NCI-H2196 treated with DMSO at 0.1 percent for 48 hours (cell line): Measurements from ENCODE around the gene CAPSL.
"Not testable (repeated sequence)": the region's sequence is repeated elsewhere in the genome, so short reads cannot be mapped to it uniquely, and the experiment has no call there.

ENCODE experiments used
- DNase-seq: peaks from one replicate; lab custom pipeline; 2025; ENCODE audit not compliant: unreplicated experiment; lab: John Stamatoyannopoulos, UW

Gene CAPSL

GRCh38 chr5:35908228-35908627, 30.2 kb downstream of the CAPSL start:
- DNase-seq: no peak

DNA sequence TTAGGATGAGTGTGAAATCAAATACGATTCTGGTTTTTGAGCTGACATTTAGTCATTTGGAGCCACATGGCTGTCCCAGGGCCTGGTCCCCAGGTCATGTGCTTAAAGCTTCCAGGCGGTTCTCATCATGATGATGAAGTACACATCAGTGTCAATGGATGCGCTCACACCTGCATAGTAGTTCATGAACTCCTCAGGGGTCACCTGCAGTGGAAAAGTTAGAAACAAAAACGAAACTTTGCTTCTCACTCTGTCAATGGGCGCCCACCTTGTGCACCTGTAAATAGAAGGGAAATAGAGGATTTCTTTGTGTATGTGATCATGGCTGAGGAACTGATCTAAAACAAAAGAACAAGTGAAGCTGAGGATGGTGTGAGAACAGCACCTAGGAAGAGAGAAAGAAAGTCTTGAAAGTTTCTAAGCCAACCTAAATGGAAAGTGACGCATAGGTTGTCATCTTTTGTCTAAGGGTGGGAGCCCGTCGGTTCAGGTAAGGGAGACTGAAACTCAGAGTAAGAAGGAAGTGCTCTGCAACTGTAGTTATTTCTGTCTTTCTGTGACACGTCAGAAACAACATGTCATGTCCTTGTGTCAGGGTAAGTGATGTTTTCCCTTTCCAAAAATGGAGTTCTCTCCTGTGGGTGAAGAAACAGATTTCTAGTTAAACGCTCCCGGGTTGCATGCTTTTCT, 33.8 kb downstream of the CAPSL start:
- DNase-seq: no peak

GRCh38 chr5:35903631-35904203, 34.7 kb downstream of the CAPSL start:
- no peak for DNase-seq

DNA sequence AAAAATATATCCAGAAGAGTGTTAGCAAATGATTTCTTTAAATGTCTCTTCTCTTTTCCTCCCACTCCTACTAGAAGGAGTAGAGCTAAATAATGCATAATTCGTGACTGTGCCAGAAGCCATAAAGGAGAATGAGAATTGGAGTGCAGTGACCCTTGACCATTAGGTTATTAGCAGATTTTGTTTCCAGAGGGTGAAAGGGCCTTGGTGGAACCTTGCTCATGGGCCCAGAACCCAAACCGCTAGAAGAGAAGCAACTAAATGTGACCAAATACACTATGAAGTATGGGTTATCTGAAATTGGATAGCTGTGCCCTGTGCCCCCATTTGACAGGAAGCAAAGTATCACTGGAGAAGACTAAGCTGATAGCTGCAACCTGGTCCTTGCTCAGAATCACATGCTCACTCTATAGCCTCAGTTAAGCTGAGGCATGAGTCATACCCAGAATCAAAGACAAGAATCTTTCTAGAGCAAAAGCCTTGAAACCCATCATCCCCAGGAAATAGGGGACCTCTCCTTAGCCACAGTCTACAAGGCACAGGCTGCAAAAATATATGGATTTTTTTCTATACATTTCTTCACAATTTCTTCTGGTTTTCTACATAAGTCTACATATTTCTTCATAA, 36.3 kb downstream of the CAPSL start:
- DNase-seq: no peak

DNA sequence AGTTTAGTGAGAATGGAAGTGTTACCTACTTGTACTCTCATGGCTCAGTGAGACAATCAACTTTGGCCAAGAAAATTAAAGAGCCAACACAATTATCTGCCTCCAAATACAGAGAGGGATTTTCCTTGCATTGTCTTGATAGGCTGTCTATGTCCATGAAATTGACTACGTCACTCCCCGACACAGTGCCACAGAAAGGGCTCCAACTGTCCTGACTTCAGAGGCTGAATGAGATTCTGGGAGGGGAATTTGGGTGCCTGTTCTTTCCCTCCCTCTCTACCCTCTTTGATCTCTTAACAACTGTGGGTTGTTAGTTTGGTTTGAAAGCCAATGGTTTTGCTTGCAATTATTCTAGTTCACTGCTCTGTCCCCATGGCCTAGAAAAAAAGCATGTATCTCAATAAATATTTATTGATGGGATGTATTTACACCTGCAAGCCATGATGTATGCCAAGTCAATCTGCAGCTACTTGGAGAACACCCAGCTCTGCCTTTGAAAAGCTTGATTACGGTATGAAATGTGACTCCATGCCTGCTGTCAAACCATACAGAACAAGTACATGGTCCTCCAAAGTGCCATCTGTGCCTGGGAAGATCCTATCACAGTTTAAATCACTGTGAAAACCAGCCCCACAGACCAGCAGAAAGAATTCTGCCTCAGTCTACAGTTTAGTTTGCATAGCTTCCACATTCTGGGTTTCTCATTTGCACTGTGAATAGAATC, 37.3 kb downstream of the CAPSL start:
- DNase-seq: no peak

DNA sequence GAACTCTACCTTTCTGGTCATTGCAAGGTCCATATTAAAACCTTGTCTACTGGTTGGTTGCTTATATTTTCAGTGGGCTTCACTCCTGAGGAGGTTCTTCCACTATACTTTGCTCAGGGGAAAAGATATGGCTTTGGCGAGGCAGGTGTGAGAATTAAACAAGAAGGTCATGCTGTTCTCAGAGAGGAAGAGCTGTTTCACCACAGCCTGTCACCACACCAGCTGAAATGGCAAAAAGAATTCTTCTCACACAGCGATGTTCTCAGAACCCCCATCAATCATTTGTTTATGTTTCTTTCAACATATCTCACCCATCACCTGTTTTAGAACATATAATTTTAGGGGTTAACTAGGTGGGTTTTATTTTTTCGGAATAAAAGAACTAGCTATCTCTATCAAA, 38.6 kb downstream of the CAPSL start:
- DNase-seq: no peak

DNA sequence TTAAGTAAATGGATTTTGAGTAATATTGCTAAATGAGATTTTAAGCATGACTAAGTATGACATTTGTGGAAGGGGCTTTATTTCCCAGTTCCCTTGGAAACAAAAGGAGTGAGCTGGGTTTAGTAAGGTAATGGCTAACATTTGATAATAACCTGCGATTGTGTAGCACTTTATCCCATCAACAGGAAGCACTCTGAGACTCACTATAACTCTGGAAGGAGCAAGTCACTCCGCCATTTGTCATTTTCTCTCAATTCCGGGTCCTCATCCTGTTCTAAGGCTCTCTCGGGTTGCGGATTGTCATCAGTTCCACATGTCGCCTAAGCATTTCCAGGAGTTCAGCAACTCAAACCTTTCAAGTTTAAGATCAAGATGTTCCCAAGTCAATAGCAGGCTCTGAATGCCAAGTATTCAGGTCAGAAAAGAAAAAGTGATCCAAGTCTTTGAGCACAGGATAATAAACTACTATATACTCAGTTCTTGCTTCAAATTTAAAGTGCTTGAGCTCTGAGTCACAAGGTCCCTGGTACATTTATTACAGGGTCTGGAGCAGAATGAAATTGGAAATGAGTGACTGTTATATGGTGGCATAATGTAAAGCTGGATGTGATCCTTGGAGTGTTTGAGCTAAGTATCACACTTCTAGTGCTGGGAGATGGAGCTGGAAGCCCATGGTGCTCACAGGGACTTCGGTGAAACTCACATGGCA, 39.3 kb downstream of the CAPSL start:
- DNase-seq: no peak

- no peak for DNase-seq
Measured at GRCh38 chr5:35894131-35894530, 44.3 kb downstream of the CAPSL start.

- not testable (repeated sequence) for DNase-seq
Measured at GRCh38 chr5:35892799-35893198, 45.6 kb downstream of the CAPSL start.

GRCh38 chr5:35890021-35891020, 48.1 kb downstream of the CAPSL start:
- no peak for DNase-seq

DNA sequence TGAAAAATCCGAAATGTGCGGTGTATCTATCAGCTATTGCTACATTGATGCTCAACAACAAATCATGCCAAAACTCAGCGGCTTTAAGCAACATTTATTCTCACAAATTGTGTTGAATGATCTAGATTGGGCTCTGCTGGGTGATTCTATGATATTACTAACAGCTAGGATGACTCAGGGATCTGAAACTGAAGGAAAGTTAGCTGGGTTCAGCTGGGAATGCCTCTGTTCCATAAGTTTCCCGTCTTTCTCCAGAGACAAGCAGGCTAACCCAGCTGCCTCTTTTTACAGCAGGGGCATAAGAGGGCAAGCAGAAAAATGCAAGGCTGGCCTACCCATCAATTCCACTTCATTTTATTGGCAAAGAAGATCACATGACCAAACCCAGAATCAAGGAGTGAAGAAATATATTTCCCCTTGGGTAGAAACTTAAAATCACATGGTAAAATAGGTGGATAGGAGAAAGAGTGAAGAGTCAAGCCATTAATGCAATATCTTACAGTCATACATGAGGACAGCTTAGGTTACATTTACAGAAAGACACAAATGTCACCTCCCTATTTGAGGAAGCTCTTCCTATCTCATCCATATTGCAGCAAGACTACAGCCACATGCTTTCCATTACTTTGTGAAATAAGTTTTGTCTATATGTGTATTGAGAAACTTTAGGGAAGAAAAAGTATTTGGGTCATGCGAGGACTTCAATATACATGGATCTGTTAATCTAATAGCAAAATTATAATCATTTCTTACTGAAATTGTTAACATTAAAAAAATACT, 50.9 kb downstream of the CAPSL start:
- no peak for DNase-seq

GRCh38 chr5:35886381-35886780, 52.0 kb downstream of the CAPSL start:
- DNase-seq: no peak

- no peak for DNase-seq
Measured at GRCh38 chr5:35884773-35885172, 53.6 kb downstream of the CAPSL start.

DNA sequence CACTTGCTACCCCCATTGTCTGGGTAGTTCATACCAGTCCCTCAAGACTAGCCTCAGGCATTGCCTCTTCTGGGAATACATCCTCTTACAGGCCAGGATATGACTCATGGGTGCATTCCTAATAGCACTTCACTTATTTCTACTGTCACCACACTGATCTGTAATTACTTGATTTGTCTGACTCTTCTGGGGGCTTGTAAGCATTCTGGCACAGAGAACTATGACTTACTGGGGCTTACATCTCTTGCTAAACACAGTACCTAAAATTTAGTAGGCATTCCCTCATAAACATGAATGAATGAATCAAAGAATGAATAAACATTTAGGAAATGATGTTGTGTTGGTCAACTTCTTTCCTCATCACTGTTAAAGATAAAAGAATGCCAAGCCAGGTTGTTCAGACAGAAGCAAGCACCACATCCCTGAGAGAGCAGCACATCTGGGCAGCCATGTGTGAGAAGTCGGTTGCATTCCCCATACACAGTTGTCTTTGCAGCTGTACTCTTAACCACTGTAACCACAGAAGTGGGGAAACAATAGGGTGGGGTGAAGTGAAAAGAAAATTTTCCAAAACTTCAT, 54.1 kb downstream of the CAPSL start:
- DNase-seq: no peak

DNA sequence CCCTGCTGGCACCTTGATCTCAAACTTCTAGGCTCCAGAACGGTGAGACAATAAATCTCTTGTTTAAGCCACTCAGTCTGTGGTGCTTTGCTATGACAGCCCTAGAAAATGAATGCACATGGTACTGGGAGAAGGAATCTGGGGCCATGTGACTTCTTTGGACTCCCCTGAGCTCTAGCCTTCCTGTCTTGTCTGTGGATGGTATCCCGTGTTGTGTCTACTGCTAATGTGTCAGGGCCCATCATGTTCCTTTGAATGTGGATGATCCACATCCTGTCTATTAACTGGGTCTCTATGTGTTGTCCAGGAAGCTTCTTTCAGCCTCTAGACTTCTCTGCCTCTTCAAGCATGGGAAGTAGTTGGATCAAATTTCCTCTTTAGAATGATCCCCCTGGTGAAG, 56.7 kb downstream of the CAPSL start:
- no peak for DNase-seq

GRCh38 chr5:35880156-35880555, 58.3 kb downstream of the CAPSL start:
- DNase-seq: no peak

GRCh38 chr5:35879649-35880048, 58.8 kb downstream of the CAPSL start:
- DNase-seq: no peak

- DNase-seq: no peak
Measured at GRCh38 chr5:35879096-35879495, 59.3 kb downstream of the CAPSL start.

GRCh38 chr5:35878079-35878478, 60.3 kb downstream of the CAPSL start:
- no peak for DNase-seq
